ENCODE data around the gene TGFBR2.
A peak's percentile ranks its signal among the peaks of the same experiment; 100 is the strongest.

The TGFBR2 gene

GRCh38 chr3:30637310-30638219, 31.2 kb downstream of the TGFBR2 start:
- peaks cover 69% of the 10 kb centered on the region for H3K79me2 ChIP-seq (ENCODE audit: low read length)
- no peaks in the 10 kb centered on the region for H4K20me1 ChIP-seq (ENCODE audit: insufficient read depth, low read length)
- TF ChIP-seq EZH2phosphoT487 (IDR thresholded peaks at IDR 0.05; ENCODE audit: low read depth) (no peak), CTCF (IDR thresholded peaks at IDR 0.05; ENCODE audit: low read depth, low read length) (no peak)
- H3K4me1 ChIP-seq (ENCODE audit: low read length), result peaks cover 96% of the 10 kb centered on the region
- H3K36me3 ChIP-seq (replicated peaks; ENCODE audit: low read depth, low read length), result peaks cover 20% of the 10 kb centered on the region
- peak overlapping the region; percentile 42 for H3K4me2 ChIP-seq (ENCODE audit: low read length)
- no peak overlapping the region for H2AFZ ChIP-seq (ENCODE audit: low read depth, low read length)
- H3K9ac ChIP-seq (ENCODE audit: low read length), result peak overlapping the region; percentile 21; the same call in 1 of the 2 replicates
- peak overlapping the region; percentile 57 for H3K27ac ChIP-seq (ENCODE audit: low read length)
- peaks cover 15% of the 10 kb centered on the region for H3K27me3 ChIP-seq (ENCODE audit: low read depth, low read length)
- no peaks in the 10 kb centered on the region for H3K9me3 ChIP-seq (ENCODE audit: insufficient read depth, low read length)
- peak overlapping the region; percentile 22; the same call in 1 of the 2 replicates for H3K4me3 ChIP-seq (ENCODE audit: low read length)

- Histone ChIP-seq H3K27ac (ENCODE audit: low read length) (peak overlapping the region; percentile 76), H3K9me3 (ENCODE audit: insufficient read depth, low read length) (no peaks in the 10 kb centered on the region), H3K4me3 (ENCODE audit: low read length) (0 out of 2 replicates have a peak overlapping the region, but pooled peaks have one; percentile 1), H2AFZ (ENCODE audit: low read depth, low read length) (no peak overlapping the region), H4K20me1 (ENCODE audit: insufficient read depth, low read length) (no peaks in the 10 kb centered on the region), H3K36me3 (replicated peaks; ENCODE audit: low read depth, low read length) (peaks cover 16% of the 10 kb centered on the region), H3K9ac (ENCODE audit: low read length) (peak overlapping the region; percentile 36), H3K4me2 (ENCODE audit: low read length) (peak overlapping the region; percentile 53), H3K4me1 (ENCODE audit: low read length) (peaks cover 98% of the 10 kb centered on the region), H3K79me2 (ENCODE audit: low read length) (peaks cover 74% of the 10 kb centered on the region), H3K27me3 (ENCODE audit: low read depth, low read length) (peaks cover 21% of the 10 kb centered on the region)
- no peak for TF ChIP-seq CTCF (IDR thresholded peaks at IDR 0.05; ENCODE audit: low read depth, low read length)
- no peak for TF ChIP-seq EZH2phosphoT487 (IDR thresholded peaks at IDR 0.05; ENCODE audit: low read depth)
These were observed 32.4 kb downstream of the TGFBR2 start for GRCh38 chr3:30638685-30639412.

GRCh38 chr3:30639937-30640336, 33.5 kb downstream of the TGFBR2 start:
- H3K4me1 ChIP-seq (ENCODE audit: low read length), result peaks cover 98% of the 10 kb centered on the region
- peaks cover 70% of the 10 kb centered on the region for H3K79me2 ChIP-seq (ENCODE audit: low read length)
- peak overlapping the region; percentile 36 for H3K9ac ChIP-seq (ENCODE audit: low read length)

More at GRCh38 chr3:30639937-30640336, 33.5 kb downstream of the TGFBR2 start:
- H4K20me1 ChIP-seq (ENCODE audit: insufficient read depth, low read length), result no peaks in the 10 kb centered on the region
- H2AFZ ChIP-seq (ENCODE audit: low read depth, low read length), result no peak overlapping the region
- H3K4me3 ChIP-seq (ENCODE audit: low read length), result peak overlapping the region; percentile 16; the same call in 1 of the 2 replicates
- no peak for TF ChIP-seq CTCF (IDR thresholded peaks at IDR 0.05; ENCODE audit: low read depth, low read length)
- 0 out of 2 replicates have a peak, but pooled peaks have one; percentile 80 for TF ChIP-seq EZH2phosphoT487 (IDR thresholded peaks at IDR 0.05; ENCODE audit: low read depth)
- H3K9me3 ChIP-seq (ENCODE audit: insufficient read depth, low read length), result no peaks in the 10 kb centered on the region
- peak overlapping the region; percentile 54 for H3K4me2 ChIP-seq (ENCODE audit: low read length)
- H3K27me3 ChIP-seq (ENCODE audit: low read depth, low read length), result peaks cover 17% of the 10 kb centered on the region
- peaks cover 17% of the 10 kb centered on the region for H3K36me3 ChIP-seq (replicated peaks; ENCODE audit: low read depth, low read length)
- H3K27ac ChIP-seq (ENCODE audit: low read length), result peak overlapping the region; percentile 76
